ENCODE measurements around the gene BMX.

GRCh38 chrX:15566244-15566643 lies 65.6 kb downstream of the BMX start:
- TF ChIP-seq CTCF (IDR thresholded peaks at IDR 0.05; ENCODE audit: poor library complexity, severe bottlenecking) (no peak), TAF1 (IDR thresholded peaks at IDR 0.05; ENCODE audit: low read depth) (no peak), EP300 (conservative IDR thresholded peaks at IDR 0.05; ENCODE audit: poor library complexity, severe bottlenecking) (no peak), MXI1 (conservative IDR thresholded peaks at IDR 0.05; ENCODE audit: poor library complexity, severe bottlenecking) (no peak), EZH2 (IDR thresholded peaks at IDR 0.05; ENCODE audit: borderline replicate concordance, insufficient read depth, low read length, poor library complexity, severe bottlenecking) (no peak)

Data from neural cell (in vitro differentiated cells).